Breast epithelium (tissue), 3 donors: ENCODE results near the gene PAFAH2.

Experiments used
- CTCF ChIP-seq, 3 donors: fragments of 450-650 bp; IDR thresholded peaks; one replicate each; pipeline ENCODE4 v1.5.1; 2016 to 2017; ENCODE audit warnings: antibody characterized with exemption in 3 of 3, mild to moderate bottlenecking in 3 of 3, moderate library complexity in 3 of 3
- POLR2A ChIP-seq: fragments of 450-650 bp; IDR thresholded peaks from one replicate; pipeline ENCODE4 v1.6.1; 2016; ENCODE audit warnings: antibody characterized with exemption, mild to moderate bottlenecking, moderate library complexity
- POLR2AphosphoS5 ChIP-seq, 3 donors: sonication (generic); formaldehyde crosslinking; IDR thresholded peaks; one replicate each; pipeline ENCODE4 v1.6.1; 2017; ENCODE audit warnings: antibody characterized with exemption in 3 of 3

GRCh38 chr1:26022404-26022779 lies 24.5 kb upstream of the PAFAH2 start:
- TF ChIP-seq CTCF (IDR thresholded peaks at IDR 0.05) (no peak), POLR2AphosphoS5 (IDR thresholded peaks at IDR 0.05) (no peak), POLR2A (no peak)
